CD4-positive, alpha-beta T cell treated with Interferon alpha-2 for 1 hour (primary cell): ENCODE results near the gene CCL24.
A peak's percentile ranks its signal among the peaks of the same experiment; 100 is the strongest.
"Not testable (repeated sequence)": the region's sequence is repeated elsewhere in the genome, so short reads cannot be mapped to it uniquely, and the experiment has no call there.

Source experiments
- DNase-seq, 2 donors: peaks; one replicate each; pipeline ENCODE4 v3.0.0-alpha.2; 2020 to 2022

CCL24 gene

DNA sequence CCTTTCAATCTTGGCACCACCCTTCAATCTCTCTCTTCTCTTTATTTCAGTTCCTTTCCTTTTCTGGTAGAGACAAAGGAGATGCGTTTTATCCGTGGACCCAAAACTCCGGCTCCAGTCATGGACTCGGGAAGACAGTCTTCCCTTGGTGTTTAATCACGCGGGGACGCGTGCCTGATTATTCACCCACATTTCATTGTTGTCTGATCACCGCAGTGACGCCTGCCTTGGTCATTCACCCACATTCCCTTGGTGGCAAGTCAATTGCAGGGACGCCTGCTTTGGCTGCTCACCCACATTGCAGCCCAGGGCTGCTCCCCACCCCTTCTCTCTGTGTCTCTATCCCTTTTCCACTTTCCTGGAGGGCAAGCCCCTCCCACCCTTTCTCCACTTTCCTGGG lies 34.1 kb downstream of the CCL24 start:
- DNase-seq = not testable (repeated sequence)

DNA sequence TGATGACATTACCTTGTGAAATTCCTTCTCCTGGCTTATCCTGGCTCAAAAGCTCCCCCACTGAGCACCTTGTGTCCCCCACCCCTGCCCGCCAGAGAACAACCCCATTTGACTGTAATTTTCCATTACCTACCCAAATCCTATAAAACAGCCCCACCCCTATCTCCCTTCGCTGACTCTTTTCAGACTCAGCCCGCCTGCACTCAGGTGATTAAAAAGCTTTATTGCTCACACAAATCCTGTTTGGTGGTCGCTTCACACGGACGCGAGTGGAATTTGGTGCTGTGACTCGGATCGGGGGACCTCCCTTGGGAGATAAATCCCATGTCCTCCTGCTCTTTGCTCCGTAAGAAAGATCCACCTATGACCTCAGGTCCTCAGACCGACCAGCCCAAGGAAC lies 34.6 kb downstream of the CCL24 start:
- DNase-seq = not testable (repeated sequence)

DNA sequence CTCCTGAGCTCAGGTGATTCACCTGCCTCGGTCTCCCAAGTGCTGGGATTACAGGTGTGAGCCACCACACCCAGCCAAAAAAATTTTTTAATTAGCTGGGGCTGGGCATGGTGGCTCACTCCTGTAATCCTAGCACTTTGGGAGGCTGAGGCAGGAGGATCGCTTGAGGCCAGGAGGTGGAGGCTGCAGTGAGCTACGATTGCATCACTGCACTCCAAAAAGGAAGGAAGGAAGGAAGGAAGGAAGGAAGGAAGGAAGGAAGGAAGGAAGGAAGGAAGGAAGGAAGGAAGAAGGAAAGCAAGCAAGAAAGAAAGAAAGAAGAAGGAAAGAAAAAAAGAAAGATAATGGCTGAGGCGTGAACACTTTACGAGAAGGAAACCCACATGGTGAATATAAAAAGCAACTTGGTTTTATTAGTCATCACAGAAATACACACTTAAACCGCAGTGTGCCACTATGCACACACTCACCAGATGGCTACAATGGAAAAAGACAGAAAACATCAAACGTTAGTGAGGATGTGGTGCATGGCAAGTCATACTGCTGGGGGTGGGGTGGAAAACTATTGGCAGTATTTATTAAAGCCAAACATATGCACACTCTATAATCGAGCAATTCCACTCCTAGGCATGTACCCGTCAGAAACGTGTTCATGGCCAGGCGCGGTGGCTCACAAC lies 37.2 kb downstream of the CCL24 start:
- peak; percentile 3 to 62 for DNase-seq

DNA sequence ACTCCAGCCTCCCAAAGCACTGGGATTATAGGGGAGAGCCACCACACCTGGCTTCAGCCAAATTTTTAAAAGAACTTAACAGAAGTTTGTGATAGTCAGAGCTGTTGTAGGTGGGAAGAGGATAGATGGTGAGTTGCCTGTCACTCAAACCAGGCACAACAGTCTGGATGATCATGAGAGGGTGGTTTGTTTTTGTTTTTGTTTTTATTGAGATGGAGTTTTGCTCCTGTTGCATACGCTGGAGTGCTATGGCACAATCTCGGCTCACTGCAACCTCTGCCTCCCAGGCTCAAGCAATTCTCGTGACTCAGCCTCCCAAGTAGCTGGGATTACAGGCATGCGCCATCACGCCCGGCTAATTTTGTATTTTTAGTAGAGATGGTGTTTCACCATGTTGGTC lies 39.6 kb downstream of the CCL24 start:
- DNase-seq = not testable (repeated sequence)

DNA sequence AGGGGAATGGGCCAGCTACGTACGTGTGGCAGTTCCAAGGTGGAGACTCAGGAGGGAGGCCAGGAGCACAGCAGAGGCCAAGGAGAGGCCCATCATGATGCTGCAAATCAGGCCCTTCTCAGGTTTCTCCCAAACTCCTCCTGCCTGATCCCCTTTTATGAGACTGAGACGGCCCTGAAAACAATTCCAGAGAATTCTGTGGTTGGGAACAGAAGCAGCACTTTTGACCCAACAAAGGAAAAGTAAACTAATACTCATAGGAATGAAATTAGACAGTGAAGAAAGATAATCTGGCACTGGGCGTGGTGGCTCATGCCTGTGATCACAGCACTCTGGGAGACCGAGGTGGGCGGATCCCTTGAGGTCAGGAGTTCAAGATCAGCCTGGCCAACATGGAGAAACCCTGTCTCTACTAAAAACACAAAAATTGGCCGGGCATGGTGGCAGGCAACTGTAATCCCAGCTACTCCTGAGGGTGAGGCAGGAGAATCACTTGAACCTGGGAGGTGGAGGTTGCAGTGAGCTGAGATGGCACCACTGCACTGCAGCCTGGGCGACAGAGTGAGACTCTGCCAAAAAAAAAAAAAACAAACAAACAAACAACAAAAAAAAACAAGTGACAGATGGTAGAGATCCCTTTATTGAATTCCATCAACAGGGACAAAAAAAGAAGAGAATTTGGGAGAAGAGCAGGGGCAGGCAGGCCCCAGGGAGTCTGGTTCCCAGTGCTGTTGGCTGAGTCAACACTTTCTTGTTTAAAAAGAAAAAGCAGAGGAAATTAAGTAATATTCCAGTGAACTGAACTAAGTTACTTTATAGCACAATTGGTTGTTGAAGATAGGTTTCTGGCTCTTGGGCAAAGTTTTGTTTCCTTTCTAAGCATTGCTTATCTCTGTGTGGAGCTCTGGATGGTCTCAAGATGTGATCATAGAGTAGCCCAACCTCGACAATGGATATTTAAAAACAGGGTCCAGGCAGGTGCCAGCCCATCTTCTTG lies 41.2 kb downstream of the CCL24 start, which contains the start of gene CCL26:
TSS of gene CCL26 (minus strand) at position 131 of the 997 bp plus-strand sequence. CDS start at position 96, 35 bp downstream.
- DNase-seq = no peak

DNA sequence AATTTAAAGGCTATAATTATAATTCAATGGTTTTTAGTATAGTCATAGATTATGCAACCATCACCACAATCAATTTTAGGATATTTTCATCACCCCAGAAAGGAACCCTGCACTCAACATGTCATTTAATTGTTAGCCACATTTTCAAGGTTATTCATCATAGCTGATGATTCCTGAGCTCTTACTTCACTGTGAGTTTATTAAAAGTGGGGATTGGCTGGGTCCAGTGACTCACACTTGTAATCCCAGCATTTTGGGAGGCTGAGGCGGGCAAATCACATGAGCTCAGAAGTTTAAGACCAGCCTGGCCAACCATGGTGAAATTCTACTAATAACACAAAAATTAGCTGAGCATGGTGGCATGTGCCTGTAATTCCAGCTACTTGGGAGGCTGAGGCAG lies 42.4 kb downstream of the CCL24 start:
- no peak for DNase-seq

DNA sequence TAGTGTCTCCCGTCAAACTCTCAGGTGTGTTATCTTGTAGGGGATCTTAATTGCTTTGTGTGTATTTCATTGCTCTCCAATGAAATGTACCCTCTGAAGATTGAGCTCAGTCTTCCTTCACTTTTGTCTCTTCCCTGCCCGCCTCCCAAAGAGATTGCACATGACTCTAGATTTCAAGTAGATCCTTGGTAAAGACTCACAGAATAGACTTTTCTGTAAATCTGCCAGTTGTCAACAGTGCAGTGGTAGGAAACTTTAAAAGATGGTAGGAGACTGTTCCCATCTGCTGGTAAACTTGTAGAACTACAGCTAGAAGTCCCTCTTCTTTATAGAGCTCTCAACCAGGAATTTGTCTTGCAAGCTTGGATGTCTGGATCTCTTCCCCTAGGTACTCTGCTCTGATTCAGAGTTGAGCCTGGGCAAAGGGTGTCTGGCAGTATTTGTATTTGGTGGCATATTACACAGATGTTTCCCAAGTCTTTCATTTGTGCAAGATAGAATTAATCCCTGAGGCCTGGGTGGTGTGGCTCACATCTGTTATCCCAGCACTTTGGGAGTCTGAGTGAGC lies 51.2 kb downstream of the CCL24 start:
- DNase-seq = peak in 1 of 2 donors; percentile 59

DNA sequence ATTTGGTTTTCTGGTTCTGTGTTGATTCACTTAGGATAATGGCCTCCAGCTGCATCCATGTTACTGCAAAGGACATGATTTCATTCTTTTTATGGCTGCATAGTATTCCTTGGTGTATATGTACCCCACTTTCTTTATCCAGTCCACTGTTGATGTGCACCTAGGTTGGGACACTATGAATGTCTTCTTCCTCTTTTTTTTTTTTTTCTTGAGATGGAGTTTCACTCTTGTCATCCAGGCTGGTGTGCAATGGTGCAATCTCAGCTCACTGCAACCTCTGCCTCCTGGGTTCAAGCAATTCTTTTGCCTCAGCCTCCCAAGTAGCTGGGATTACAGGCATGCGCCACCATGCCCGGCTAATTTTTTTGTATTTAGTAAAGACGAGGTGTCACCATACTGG lies 51.8 kb downstream of the CCL24 start:
- not testable (repeated sequence) for DNase-seq
